HCT116 (cell line): ENCODE results near the gene NIPAL1. TPM values are rescaled to one million over a fixed set of nuclear protein-coding genes. Genes with fewer than 3 reads are reported as not detected.

Source experiments
- ATAC-seq: fragments of 200-7000 bp; cut with Tn5 transposase; 2 replicates; pipeline ENCODE4 v1.9.1; 2020; ENCODE audit warnings: mild to moderate bottlenecking, moderate library complexity
- BruUV-seq: library from RNA; stranded (reverse); fragments of 400-500 nt; replicated peaks from 2 replicates; lab custom pipeline; 2021; lab: Mats Ljungman, UMichigan
- CTCF ChIA-PET: fragments of 300-600 bp; sonication (Branson Sonifier 250); formaldehyde crosslinking; loops from one replicate; lab custom pipeline; 2021; ENCODE audit warnings: antibody characterized with exemption; lab: Charles Lee
- POLR2A ChIA-PET: fragments of 300-600, 350-600 bp; sonication (Branson Sonifier 250); formaldehyde crosslinking; loops from one replicate; lab custom pipeline; 2021; ENCODE audit warnings: antibody characterized with exemption; lab: Charles Lee
- RAD21 ChIA-PET, 2 experiments: fragments of 300-600 bp; sonication (Branson Sonifier 250); formaldehyde crosslinking; loops; one replicate each; lab custom pipeline; 2023; ENCODE audit warnings: low total read pairs in 2 of 2; ENCODE audit not compliant: uncharacterized antibody in 2 of 2, unreplicated experiment in 2 of 2, low non-redundant PET in 1 of 2; lab: Charles Lee
- DNase-seq: peaks from one replicate; pipeline ENCODE4 v3.0.0-alpha.2; 2010; ENCODE audit warnings: low read depth, low spot score
- H2AFZ ChIP-seq: fragments of 200-600 bp; shearing (Covaris generic), sonication (generic); 2 replicates; pipeline ENCODE4 v1.6.1; 2017; ENCODE audit warnings: low read depth, mixed run types, mixed read lengths, antibody characterized with exemption, low read length; ENCODE audit not compliant: poor library complexity, severe bottlenecking
- H3K27ac ChIP-seq: 2 replicates; pipeline ENCODE4 v1.5.1; 2012; ENCODE audit warnings: low read depth, low read length
- H3K27me3 ChIP-seq: fragments of 200-600 bp; sonication (generic); 2 replicates; pipeline ENCODE4 v1.6.1; 2016; ENCODE audit warnings: mixed run types, low read length, mixed read lengths; ENCODE audit not compliant: insufficient read depth
- H3K36me3 ChIP-seq, 2 experiments: fragments of 200-500 bp in 1 of 2; fragments of 200-600 bp in 1 of 2; sonication (Bioruptor generic) in 1 of 2; sonication (generic) in 1 of 2; 2 replicates each; pipeline versions ENCODE4 v1.5.1 to v1.6.1; 2014 to 2016; ENCODE audit warnings: low read length in 2 of 2, inconsistent platforms in 1 of 2, mixed read lengths in 1 of 2, mixed run types in 1 of 2; ENCODE audit not compliant: insufficient read depth in 2 of 2, control insufficient read depth in 1 of 2
- H3K4me1 ChIP-seq, 2 experiments: fragments of 200-600 bp in 1 of 2; sonication (generic) in 1 of 2; 2 replicates each; pipeline versions ENCODE4 v1.5.1 to v1.6.1; 2012 to 2017; ENCODE audit warnings: low read length in 2 of 2, inconsistent platforms in 1 of 2, mild to moderate bottlenecking in 1 of 2, mixed read lengths in 1 of 2, mixed run types in 1 of 2, moderate library complexity in 1 of 2; ENCODE audit not compliant: insufficient read depth in 2 of 2, control insufficient read depth in 1 of 2
- H3K4me2 ChIP-seq: fragments of 200-600 bp; sonication (generic); 2 replicates; pipeline ENCODE4 v1.6.1; 2017; ENCODE audit warnings: mixed run types, low read length, mixed read lengths
- H3K4me3 ChIP-seq, 2 experiments: fragments of 200-600 bp in 1 of 2; sonication (generic) in 1 of 2; replicated peaks in 1 of 2; 2 replicates each; pipeline ENCODE4 v1.5.1; 2011 to 2016; ENCODE audit warnings: low read length in 2 of 2, control low read depth in 1 of 2, low read depth in 1 of 2, mild to moderate bottlenecking in 1 of 2, mixed read lengths in 1 of 2, mixed run types in 1 of 2
- H3K79me2 ChIP-seq: fragments of 200-600 bp; sonication (generic); 2 replicates; pipeline ENCODE4 v1.6.1; 2017; ENCODE audit warnings: mild to moderate bottlenecking, mixed run types, low read length, moderate library complexity, mixed read lengths; ENCODE audit not compliant: insufficient read depth
- H3K9ac ChIP-seq: fragments of 200-600 bp; sonication (generic); 2 replicates; pipeline ENCODE4 v1.6.1; 2016; ENCODE audit warnings: low read length, mixed read lengths
- H3K9me2 ChIP-seq: fragments of 200-600 bp; sonication (generic), shearing (Covaris generic); 2 replicates; pipeline ENCODE4 v1.6.1; 2017; ENCODE audit warnings: mixed run types, mild to moderate bottlenecking, moderate library complexity; ENCODE audit not compliant: insufficient read depth
- H3K9me3 ChIP-seq, 2 experiments: fragments of 200-500 bp in 1 of 2; fragments of 200-600 bp in 1 of 2; sonication (Bioruptor generic) in 1 of 2; sonication (generic) in 1 of 2; 2 replicates each; pipeline ENCODE4 v1.6.1; 2014 to 2017; ENCODE audit warnings: low read length in 2 of 2, mixed read lengths in 2 of 2, inconsistent platforms in 1 of 2, low read depth in 1 of 2, mild to moderate bottlenecking in 1 of 2, mixed run types in 1 of 2, moderate library complexity in 1 of 2; ENCODE audit not compliant: control insufficient read depth in 1 of 2, insufficient read depth in 1 of 2
- H4K20me1 ChIP-seq: fragments of 200-600 bp; sonication (generic), shearing (Covaris generic); 2 replicates; pipeline ENCODE4 v1.6.1; 2017; ENCODE audit warnings: mixed run types, mild to moderate bottlenecking, moderate library complexity; ENCODE audit not compliant: insufficient read depth
- CBX3 ChIP-seq: IDR thresholded peaks from 2 replicates; pipeline ENCODE4 v1.6.1; 2012; ENCODE audit warnings: low read depth
- CEBPB ChIP-seq: IDR thresholded peaks from 2 replicates; pipeline ENCODE4 v1.6.1; 2012; ENCODE audit warnings: low read depth
- CTCF ChIP-seq, 3 experiments: fragments of 200-600 bp in 1 of 3; sonication (generic) in 1 of 3; IDR thresholded peaks in 2 of 3; conservative IDR thresholded peaks in 1 of 3; 2 replicates each; pipeline ENCODE4 v1.5.1; 2012 to 2017; ENCODE audit warnings: low read depth in 2 of 3, low read length in 2 of 3, antibody characterized with exemption in 1 of 3, borderline replicate concordance in 1 of 3, control low read depth in 1 of 3, mild to moderate bottlenecking in 1 of 3, mixed read lengths in 1 of 3, mixed run types in 1 of 3, moderate library complexity in 1 of 3; ENCODE audit not compliant: insufficient read depth in 1 of 3
- EGR1 ChIP-seq: IDR thresholded peaks from 2 replicates; pipeline ENCODE4 v1.6.1; 2012; ENCODE audit warnings: low read depth
- EZH2phosphoT487 ChIP-seq: fragments of 200-600 bp; IDR thresholded peaks from 2 replicates; pipeline ENCODE4 v1.6.1; 2018; ENCODE audit warnings: antibody characterized with exemption, borderline replicate concordance
- JUND ChIP-seq: IDR thresholded peaks from 2 replicates; pipeline ENCODE4 v1.6.1; 2012
- POLR2A ChIP-seq: IDR thresholded peaks from 2 replicates; pipeline ENCODE4 v1.7.0; 2011; ENCODE audit warnings: borderline replicate concordance; ENCODE audit not compliant: insufficient read depth, insufficient read length; ENCODE audit errors: extremely low read depth
- POLR2AphosphoS5 ChIP-seq: IDR thresholded peaks from 2 replicates; pipeline ENCODE4 v1.6.1; 2011; ENCODE audit warnings: mild to moderate bottlenecking, low read depth, low read length, moderate library complexity
- RAD21 ChIP-seq: IDR thresholded peaks from 2 replicates; pipeline ENCODE4 v1.6.1; 2012; ENCODE audit warnings: low read depth, mild to moderate bottlenecking
- SIN3A ChIP-seq: IDR thresholded peaks from 2 replicates; pipeline ENCODE4 v1.6.1; 2012; ENCODE audit warnings: low read depth
- SRF ChIP-seq: IDR thresholded peaks from 2 replicates; pipeline ENCODE4 v1.6.1; 2012; ENCODE audit warnings: low read depth
- TCF7L2 ChIP-seq: IDR thresholded peaks from 2 replicates; pipeline ENCODE4 v1.7.0; 2011; ENCODE audit warnings: borderline replicate concordance, inconsistent platforms; ENCODE audit not compliant: insufficient read depth, insufficient read length; ENCODE audit errors: extremely low read depth
- ZFX ChIP-seq: fragments of 450-650 bp; IDR thresholded peaks from 2 replicates; pipeline ENCODE4 v1.6.1; 2017
- intact Hi-C: fragments of 100-400 bp; cut with micrococcal nuclease; formaldehyde crosslinking; loops from 2 replicates; pipeline ENCODE4 v1.10.0; 2022
- total RNA-seq: library from RNA; stranded (reverse); gene quantifications from one replicate; pipeline ENCODE4 v1.2.1, GENCODE V29; 2021; ENCODE audit not compliant: unreplicated experiment
- TF ChIP-seq, protein P1 (sequence below): IDR thresholded peaks from 2 replicates; pipeline ENCODE4 v1.6.1; 2011; ENCODE audit warnings: mild to moderate bottlenecking, low read length, moderate library complexity; ENCODE audit not compliant: insufficient replicate concordance; ENCODE audit errors: extremely low read depth
- TF ChIP-seq, protein P2 (sequence below): IDR thresholded peaks from 2 replicates; pipeline ENCODE4 v1.6.1; 2012; ENCODE audit warnings: low read depth
- TF ChIP-seq, protein P3 (sequence below): IDR thresholded peaks from 2 replicates; pipeline ENCODE4 v1.6.1; 2012

Gene NIPAL1
- total RNA-seq, 1 experiment from 2014 or later = 7.0 TPM

DNA sequence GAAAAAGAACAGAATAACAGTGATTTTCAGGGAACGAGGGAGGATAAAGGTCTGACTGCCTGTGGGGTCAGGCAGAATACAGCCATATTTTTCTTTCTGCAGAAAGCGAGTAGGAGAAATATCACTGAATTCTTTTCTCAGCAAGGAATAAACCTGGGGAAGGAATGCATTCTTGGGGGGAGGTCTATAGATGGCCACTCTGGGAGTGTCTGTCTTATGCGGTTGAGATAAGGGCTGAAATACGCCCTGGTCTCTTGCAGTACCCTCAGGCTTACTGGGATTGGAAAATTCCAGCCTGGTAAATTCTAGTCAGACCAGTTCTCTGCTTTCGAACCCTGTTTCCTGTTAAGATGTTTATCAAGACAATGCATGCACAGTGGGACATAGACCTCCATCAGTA lies 26.4 kb upstream of the NIPAL1 start:
- Histone ChIP-seq H3K4me2 (no peak overlapping the region), H3K27me3 (no peaks in the 10 kb centered on the region), H4K20me1 (no peaks in the 10 kb centered on the region), H3K27ac (no peak overlapping the region), H3K4me3 (no peak overlapping the region), H3K4me1 (no peaks in the 10 kb centered on the region), H3K9me3 (no peaks in the 10 kb centered on the region; a peak in 2 of 4 replicates), H3K9me2 (no peaks in the 10 kb centered on the region), H3K9ac (no peak overlapping the region), H3K79me2 (no peaks in the 10 kb centered on the region), H2AFZ (no peak overlapping the region), H3K36me3 (no peaks in the 10 kb centered on the region)
- ATAC-seq = no peak
- intact Hi-C loops = no loop called here
- POLR2A ChIA-PET = no interaction called here
- CTCF ChIA-PET = no interaction called here
- TF ChIP-seq, protein P1, sequence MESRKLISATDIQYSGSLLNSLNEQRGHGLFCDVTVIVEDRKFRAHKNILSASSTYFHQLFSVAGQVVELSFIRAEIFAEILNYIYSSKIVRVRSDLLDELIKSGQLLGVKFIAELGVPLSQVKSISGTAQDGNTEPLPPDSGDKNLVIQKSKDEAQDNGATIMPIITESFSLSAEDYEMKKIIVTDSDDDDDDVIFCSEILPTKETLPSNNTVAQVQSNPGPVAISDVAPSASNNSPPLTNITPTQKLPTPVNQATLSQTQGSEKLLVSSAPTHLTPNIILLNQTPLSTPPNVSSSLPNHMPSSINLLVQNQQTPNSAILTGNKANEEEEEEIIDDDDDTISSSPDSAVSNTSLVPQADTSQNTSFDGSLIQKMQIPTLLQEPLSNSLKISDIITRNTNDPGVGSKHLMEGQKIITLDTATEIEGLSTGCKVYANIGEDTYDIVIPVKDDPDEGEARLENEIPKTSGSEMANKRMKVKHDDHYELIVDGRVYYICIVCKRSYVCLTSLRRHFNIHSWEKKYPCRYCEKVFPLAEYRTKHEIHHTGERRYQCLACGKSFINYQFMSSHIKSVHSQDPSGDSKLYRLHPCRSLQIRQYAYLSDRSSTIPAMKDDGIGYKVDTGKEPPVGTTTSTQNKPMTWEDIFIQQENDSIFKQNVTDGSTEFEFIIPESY = no peak
- no peak for TF ChIP-seq TCF7L2
- no peak for TF ChIP-seq ZFX
- no peak for TF ChIP-seq POLR2A
- no peak for TF ChIP-seq RAD21
- TF ChIP-seq SIN3A = no peak
- TF ChIP-seq, protein P2, sequence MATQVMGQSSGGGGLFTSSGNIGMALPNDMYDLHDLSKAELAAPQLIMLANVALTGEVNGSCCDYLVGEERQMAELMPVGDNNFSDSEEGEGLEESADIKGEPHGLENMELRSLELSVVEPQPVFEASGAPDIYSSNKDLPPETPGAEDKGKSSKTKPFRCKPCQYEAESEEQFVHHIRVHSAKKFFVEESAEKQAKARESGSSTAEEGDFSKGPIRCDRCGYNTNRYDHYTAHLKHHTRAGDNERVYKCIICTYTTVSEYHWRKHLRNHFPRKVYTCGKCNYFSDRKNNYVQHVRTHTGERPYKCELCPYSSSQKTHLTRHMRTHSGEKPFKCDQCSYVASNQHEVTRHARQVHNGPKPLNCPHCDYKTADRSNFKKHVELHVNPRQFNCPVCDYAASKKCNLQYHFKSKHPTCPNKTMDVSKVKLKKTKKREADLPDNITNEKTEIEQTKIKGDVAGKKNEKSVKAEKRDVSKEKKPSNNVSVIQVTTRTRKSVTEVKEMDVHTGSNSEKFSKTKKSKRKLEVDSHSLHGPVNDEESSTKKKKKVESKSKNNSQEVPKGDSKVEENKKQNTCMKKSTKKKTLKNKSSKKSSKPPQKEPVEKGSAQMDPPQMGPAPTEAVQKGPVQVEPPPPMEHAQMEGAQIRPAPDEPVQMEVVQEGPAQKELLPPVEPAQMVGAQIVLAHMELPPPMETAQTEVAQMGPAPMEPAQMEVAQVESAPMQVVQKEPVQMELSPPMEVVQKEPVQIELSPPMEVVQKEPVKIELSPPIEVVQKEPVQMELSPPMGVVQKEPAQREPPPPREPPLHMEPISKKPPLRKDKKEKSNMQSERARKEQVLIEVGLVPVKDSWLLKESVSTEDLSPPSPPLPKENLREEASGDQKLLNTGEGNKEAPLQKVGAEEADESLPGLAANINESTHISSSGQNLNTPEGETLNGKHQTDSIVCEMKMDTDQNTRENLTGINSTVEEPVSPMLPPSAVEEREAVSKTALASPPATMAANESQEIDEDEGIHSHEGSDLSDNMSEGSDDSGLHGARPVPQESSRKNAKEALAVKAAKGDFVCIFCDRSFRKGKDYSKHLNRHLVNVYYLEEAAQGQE = no peak
- TF ChIP-seq CEBPB = no peak
- TF ChIP-seq POLR2AphosphoS5 = no peak
- no peak for TF ChIP-seq CBX3
- TF ChIP-seq EZH2phosphoT487 = no peak
- TF ChIP-seq JUND = no peak
- TF ChIP-seq, protein P3, sequence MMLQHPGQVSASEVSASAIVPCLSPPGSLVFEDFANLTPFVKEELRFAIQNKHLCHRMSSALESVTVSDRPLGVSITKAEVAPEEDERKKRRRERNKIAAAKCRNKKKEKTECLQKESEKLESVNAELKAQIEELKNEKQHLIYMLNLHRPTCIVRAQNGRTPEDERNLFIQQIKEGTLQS = no peak
- no peak for TF ChIP-seq SRF
- no peak for TF ChIP-seq CTCF (IDR thresholded peaks at IDR 0.05 in 2 of 3, conservative IDR thresholded peaks at IDR 0.05 in 1 of 3; ENCODE audit: borderline replicate concordance in 1 of 3, insufficient read depth in 1 of 3, low read depth in 2 of 3, low read length in 2 of 3)
- no peak for TF ChIP-seq EGR1
- RAD21 ChIA-PET = no interaction called here
- no TSS peak for BruUV-seq
- no peak for DNase-seq
